Keratinocyte (primary cell): ENCODE data around the gene ZSWIM6. TPM values are rescaled to one million over a fixed set of nuclear protein-coding genes. Genes with fewer than 3 reads are reported as not detected.

ENCODE experiments used
- DNase-seq: peaks from one replicate; pipeline ENCODE4 v3.0.0-alpha.2; 2011; ENCODE audit warnings: low read depth, missing footprints, low spot score
- FAIRE-seq: peaks from 2 replicates; lab custom pipeline; 2011; peaks lifted over from hg19 to GRCh38; lab: Jason Lieb, UNC
- H2AFZ ChIP-seq: 2 replicates; pipeline ENCODE4 v1.6.0; 2012; ENCODE audit warnings: low read length, control low read depth, inconsistent platforms; ENCODE audit not compliant: control insufficient read depth
- H3K27ac ChIP-seq: 2 replicates; pipeline ENCODE4 v1.5.1; 2011; ENCODE audit warnings: low read length; ENCODE audit not compliant: control insufficient read depth, insufficient read depth
- H3K27me3 ChIP-seq: 3 replicates; pipeline ENCODE4 v1.6.0; 2011; ENCODE audit warnings: low read length; ENCODE audit not compliant: control insufficient read depth, insufficient read depth; ENCODE audit errors: extremely low read depth
- H3K36me3 ChIP-seq, 2 experiments: 2 replicates in 1 of 2; 3 replicates in 1 of 2; pipeline ENCODE4 v1.5.1; 2011; ENCODE audit warnings: low read length in 2 of 2, mild to moderate bottlenecking in 1 of 2; ENCODE audit not compliant: control insufficient read depth in 2 of 2, insufficient read depth in 2 of 2; ENCODE audit errors: extremely low read depth in 1 of 2
- H3K4me1 ChIP-seq: 3 replicates; pipeline ENCODE4 v1.5.1; 2011; ENCODE audit warnings: low read length; ENCODE audit not compliant: control insufficient read depth, insufficient read depth; ENCODE audit errors: extremely low read depth
- H3K4me2 ChIP-seq: 3 replicates; pipeline ENCODE4 v1.6.0; 2011; ENCODE audit warnings: low read depth, low read length; ENCODE audit not compliant: control insufficient read depth, insufficient read depth; ENCODE audit errors: extremely low read depth
- H3K4me3 ChIP-seq, 3 experiments: fragments of 200-600 bp in 1 of 3; sonication (generic) in 1 of 3; 2 replicates in 2 of 3; 3 replicates in 1 of 3; pipeline ENCODE4 v1.5.1; 2011 to 2016; ENCODE audit warnings: low read length in 3 of 3, mild to moderate bottlenecking in 3 of 3, control low read depth in 2 of 3, inconsistent platforms in 1 of 3, low read depth in 1 of 3, mixed read lengths in 1 of 3, mixed run types in 1 of 3, moderate library complexity in 1 of 3; ENCODE audit not compliant: control insufficient read depth in 2 of 3, insufficient read depth in 2 of 3; ENCODE audit errors: extremely low read depth in 1 of 3
- H3K79me2 ChIP-seq: 2 replicates; pipeline ENCODE4 v1.6.0; 2012; ENCODE audit warnings: low read length; ENCODE audit not compliant: control insufficient read depth, insufficient read depth
- H3K9ac ChIP-seq: 3 replicates; pipeline ENCODE4 v1.6.0; 2011; ENCODE audit warnings: low read length; ENCODE audit not compliant: control insufficient read depth, insufficient read depth; ENCODE audit errors: extremely low read depth
- H3K9me1 ChIP-seq: 3 replicates; pipeline ENCODE4 v1.6.0; 2011; ENCODE audit warnings: low read length; ENCODE audit not compliant: control insufficient read depth, insufficient read depth; ENCODE audit errors: extremely low read depth
- H3K9me3 ChIP-seq: 2 replicates; pipeline ENCODE4 v1.5.1; 2012; ENCODE audit warnings: low read depth, low read length; ENCODE audit not compliant: control insufficient read depth
- H4K20me1 ChIP-seq: 3 replicates; pipeline ENCODE4 v1.6.0; 2011; ENCODE audit warnings: low read length; ENCODE audit not compliant: control insufficient read depth, insufficient read depth; ENCODE audit errors: extremely low read depth
- EZH2 ChIP-seq: IDR thresholded peaks from one replicate; pipeline ENCODE4 v1.6.1; 2012; ENCODE audit warnings: inconsistent platforms, mild to moderate bottlenecking, low read length, moderate library complexity
- dilution Hi-C: fragments of 300-500 bp; cut with MboI; formaldehyde crosslinking; loops from one replicate; pipeline ENCODE4 v1.7.0; 2020; ENCODE audit warnings: low sequenced_read_pairs; ENCODE audit not compliant: extremely low pct_ligation_motif_present
- polyA plus RNA-seq, 5 experiments: library from polyadenylated mRNA; depleted of rRNA in 3 of 5; stranded (reverse) in 3 of 5; stranded (forward) in 1 of 5; unstranded in 1 of 5; fragments of >200 nt; gene quantifications; 1 replicate in 1 of 5; 2 replicates in 3 of 5; 3 replicates in 1 of 5; pipeline versions ENCODE4 v1.2.1 to v1.2.3, GENCODE V29; 2011 to 2012; ENCODE audit warnings: missing spikeins in 2 of 5, low read depth in 1 of 5, low replicate concordance in 1 of 5
- TF ChIP-seq, protein P1 (sequence below), 3 experiments: IDR thresholded peaks in 1 of 3; conservative IDR thresholded peaks in 1 of 3; optimal IDR thresholded peaks in 1 of 3; 2 replicates in 2 of 3; 3 replicates in 1 of 3; pipeline versions ENCODE3 to v1.5.1; 2011; ENCODE audit warnings: low read length in 3 of 3, mild to moderate bottlenecking in 3 of 3, moderate library complexity in 2 of 3, control low read depth in 1 of 3, inconsistent platforms in 1 of 3; ENCODE audit not compliant: insufficient read depth in 2 of 3; ENCODE audit errors: extremely low read depth in 1 of 3

Gene ZSWIM6
- polyA plus RNA-seq, 1 donor (not counting 4 experiments of a cell fraction or from before 2014, with no cell fraction given), result 9.9 TPM

DNA sequence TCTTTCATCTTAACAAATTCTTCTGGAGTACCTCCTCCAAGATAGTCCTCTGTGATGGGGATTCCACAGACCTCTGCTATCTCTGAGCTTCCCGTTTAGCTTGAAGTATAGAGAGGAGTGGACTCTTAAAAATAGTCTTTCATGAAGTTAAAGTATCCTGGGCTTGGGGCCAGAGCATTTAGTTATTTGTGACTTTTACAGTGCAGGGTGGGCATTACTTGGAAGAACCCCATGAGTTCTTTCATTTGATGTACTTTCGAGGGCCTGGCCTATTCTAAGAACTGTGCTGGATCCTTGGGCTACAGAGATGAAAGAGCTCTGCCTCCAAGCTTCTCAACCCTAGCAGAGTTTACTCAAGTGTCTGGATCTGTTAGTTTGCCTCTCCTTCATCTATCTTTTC is 131.5 kb downstream of the ZSWIM6 start:
- Histone ChIP-seq H3K36me3 (no peaks in the 10 kb centered on the region), H2AFZ (no peak overlapping the region), H3K9me3 (no peaks in the 10 kb centered on the region), H3K27ac (no peak overlapping the region), H3K4me2 (no peak overlapping the region), H3K4me1 (peaks cover 3% of the 10 kb centered on the region), H3K4me3 (no peak overlapping the region), H3K9me1 (no peaks in the 10 kb centered on the region), H3K27me3 (no peaks in the 10 kb centered on the region), H4K20me1 (no peaks in the 10 kb centered on the region), H3K79me2 (peaks cover 28% of the 10 kb centered on the region), H3K9ac (no peak overlapping the region)
- TF ChIP-seq, protein P1, sequence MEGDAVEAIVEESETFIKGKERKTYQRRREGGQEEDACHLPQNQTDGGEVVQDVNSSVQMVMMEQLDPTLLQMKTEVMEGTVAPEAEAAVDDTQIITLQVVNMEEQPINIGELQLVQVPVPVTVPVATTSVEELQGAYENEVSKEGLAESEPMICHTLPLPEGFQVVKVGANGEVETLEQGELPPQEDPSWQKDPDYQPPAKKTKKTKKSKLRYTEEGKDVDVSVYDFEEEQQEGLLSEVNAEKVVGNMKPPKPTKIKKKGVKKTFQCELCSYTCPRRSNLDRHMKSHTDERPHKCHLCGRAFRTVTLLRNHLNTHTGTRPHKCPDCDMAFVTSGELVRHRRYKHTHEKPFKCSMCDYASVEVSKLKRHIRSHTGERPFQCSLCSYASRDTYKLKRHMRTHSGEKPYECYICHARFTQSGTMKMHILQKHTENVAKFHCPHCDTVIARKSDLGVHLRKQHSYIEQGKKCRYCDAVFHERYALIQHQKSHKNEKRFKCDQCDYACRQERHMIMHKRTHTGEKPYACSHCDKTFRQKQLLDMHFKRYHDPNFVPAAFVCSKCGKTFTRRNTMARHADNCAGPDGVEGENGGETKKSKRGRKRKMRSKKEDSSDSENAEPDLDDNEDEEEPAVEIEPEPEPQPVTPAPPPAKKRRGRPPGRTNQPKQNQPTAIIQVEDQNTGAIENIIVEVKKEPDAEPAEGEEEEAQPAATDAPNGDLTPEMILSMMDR (optimal IDR thresholded peaks at IDR 0.05 in 1 of 3, IDR thresholded peaks at IDR 0.05 in 1 of 3, conservative IDR thresholded peaks at IDR 0.05 in 1 of 3; ENCODE audit: extremely low read depth in 1 of 3, insufficient read depth in 2 of 3, low read length in 3 of 3), result no peak
- TF ChIP-seq EZH2, result no peak
- dilution Hi-C loops, result no loop called here
- DNase-seq, result no peak
- FAIRE-seq, result no peak

DNA sequence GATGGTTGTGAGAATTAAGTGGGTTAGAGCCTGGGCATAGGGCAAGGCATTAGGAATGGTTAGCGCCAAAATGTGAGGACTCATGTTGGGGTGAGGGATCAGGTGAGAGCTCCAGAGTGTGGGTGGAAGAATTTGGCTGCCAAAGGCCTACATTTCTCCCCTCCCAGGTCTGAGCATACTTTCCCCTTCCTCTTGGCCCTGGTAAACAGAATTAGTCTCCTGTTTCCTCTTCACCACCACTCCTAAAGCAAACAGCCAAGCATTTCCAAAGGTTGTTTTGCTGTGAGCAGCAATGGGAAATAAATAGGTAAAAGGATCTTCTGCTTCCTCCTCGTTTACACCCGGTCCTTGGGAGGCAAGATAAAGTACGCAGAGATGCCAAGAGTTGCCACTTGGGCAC is 132.5 kb downstream of the ZSWIM6 start:
- Histone ChIP-seq H3K4me2 (no peak overlapping the region), H3K4me3 (no peak overlapping the region), H3K79me2 (peaks cover 32% of the 10 kb centered on the region), H2AFZ (no peak overlapping the region), H3K4me1 (peaks cover 3% of the 10 kb centered on the region), H3K36me3 (no peaks in the 10 kb centered on the region), H4K20me1 (no peaks in the 10 kb centered on the region), H3K9me3 (no peaks in the 10 kb centered on the region), H3K9ac (no peak overlapping the region), H3K9me1 (no peaks in the 10 kb centered on the region), H3K27ac (no peak overlapping the region), H3K27me3 (no peaks in the 10 kb centered on the region)
- TF ChIP-seq, protein P1 (optimal IDR thresholded peaks at IDR 0.05 in 1 of 3, IDR thresholded peaks at IDR 0.05 in 1 of 3, conservative IDR thresholded peaks at IDR 0.05 in 1 of 3; ENCODE audit: extremely low read depth in 1 of 3, insufficient read depth in 2 of 3, low read length in 3 of 3), result no peak
- TF ChIP-seq EZH2, result no peak
- FAIRE-seq, result no peak
- dilution Hi-C loops, result no loop called here
- no peak for DNase-seq
